ENCODE data around the gene GNA15. TPM values are rescaled to one million over a fixed set of nuclear protein-coding genes. Genes with fewer than 3 reads are reported as not detected.
"Not testable (repeated sequence)": the region's sequence is repeated elsewhere in the genome, so short reads cannot be mapped to it uniquely, and the experiment has no call there.

GNA15 gene
- total RNA-seq, 3 donors from 2014 or later = 1.9 to 6.2 (median 4.3) TPM

GRCh38 chr19:3150739-3151329 is 15.0 kb downstream of the GNA15 start:
- no peak for TF ChIP-seq CTCF (IDR thresholded peaks at IDR 0.05)
- intact Hi-C loops (cut with DNase I, micrococcal nuclease) = no loop called here

GRCh38 chr19:3151563-3152418 is 16.0 kb downstream of the GNA15 start:
- Histone ChIP-seq H3K4me3 (no peak overlapping the region), H3K9me3 (no peaks in the 10 kb centered on the region), H3K36me3 (ENCODE audit: low read depth) (no peaks in the 10 kb centered on the region), H3K4me1 (ENCODE audit: low read depth) (no peaks in the 10 kb centered on the region)
- no peak for DNase-seq
- no peak for TF ChIP-seq CTCF (IDR thresholded peaks at IDR 0.05)
- ATAC-seq = no peak
- intact Hi-C loops (cut with DNase I, micrococcal nuclease) = no loop called here

More at GRCh38 chr19:3150739-3151329, 15.0 kb downstream of the GNA15 start:
- ATAC-seq (no peak), DNase-seq (no peak)
- Histone ChIP-seq H3K4me3 (no peak overlapping the region), H3K36me3 (ENCODE audit: low read depth) (no peaks in the 10 kb centered on the region), H3K9me3 (no peaks in the 10 kb centered on the region), H3K4me1 (ENCODE audit: low read depth) (no peaks in the 10 kb centered on the region)

GRCh38 chr19:3152419-3152780 is 16.6 kb downstream of the GNA15 start:
- Histone ChIP-seq H3K36me3 (ENCODE audit: low read depth) (no peaks in the 10 kb centered on the region), H3K4me1 (ENCODE audit: low read depth) (no peaks in the 10 kb centered on the region), H3K4me3 (no peak overlapping the region), H3K9me3 (no peaks in the 10 kb centered on the region)
- TF ChIP-seq CTCF (IDR thresholded peaks at IDR 0.05) = no peak
- ATAC-seq = no peak
- intact Hi-C loops (cut with DNase I, micrococcal nuclease) = no loop called here
- no peak for DNase-seq

GRCh38 chr19:3153286-3154230 is 17.7 kb downstream of the GNA15 start:
- no peaks in the 10 kb centered on the region for H3K4me1 ChIP-seq (ENCODE audit: low read depth)
- TF ChIP-seq CTCF (IDR thresholded peaks at IDR 0.05) = no peak
- no peak for DNase-seq
- intact Hi-C loops (cut with DNase I, micrococcal nuclease) = no loop called here
- H3K36me3 ChIP-seq (ENCODE audit: low read depth) = no peaks in the 10 kb centered on the region
- H3K9me3 ChIP-seq = no peaks in the 10 kb centered on the region
- ATAC-seq = no peak
- H3K4me3 ChIP-seq = no peak overlapping the region

- intact Hi-C loops (cut with DNase I, micrococcal nuclease); H3K36me3 ChIP-seq (ENCODE audit: low read depth); DNase-seq; H3K4me3 ChIP-seq; H3K4me1 ChIP-seq (ENCODE audit: low read depth); H3K9me3 ChIP-seq; ATAC-seq: not testable (repeated sequence)
These were observed 18.6 kb downstream of the GNA15 start for GRCh38 chr19:3154447-3154846.
